GM21825 (cell line): ENCODE measurements around the gene ARHGEF39.

Experiments
- ATAC-seq: cut with Tn5 transposase; IDR thresholded peaks from one replicate; pipeline ENCODE4 v1.9.1; 2021; ENCODE audit warnings: mild to moderate bottlenecking, moderate library complexity; ENCODE audit not compliant: unreplicated experiment

Gene ARHGEF39

DNA sequence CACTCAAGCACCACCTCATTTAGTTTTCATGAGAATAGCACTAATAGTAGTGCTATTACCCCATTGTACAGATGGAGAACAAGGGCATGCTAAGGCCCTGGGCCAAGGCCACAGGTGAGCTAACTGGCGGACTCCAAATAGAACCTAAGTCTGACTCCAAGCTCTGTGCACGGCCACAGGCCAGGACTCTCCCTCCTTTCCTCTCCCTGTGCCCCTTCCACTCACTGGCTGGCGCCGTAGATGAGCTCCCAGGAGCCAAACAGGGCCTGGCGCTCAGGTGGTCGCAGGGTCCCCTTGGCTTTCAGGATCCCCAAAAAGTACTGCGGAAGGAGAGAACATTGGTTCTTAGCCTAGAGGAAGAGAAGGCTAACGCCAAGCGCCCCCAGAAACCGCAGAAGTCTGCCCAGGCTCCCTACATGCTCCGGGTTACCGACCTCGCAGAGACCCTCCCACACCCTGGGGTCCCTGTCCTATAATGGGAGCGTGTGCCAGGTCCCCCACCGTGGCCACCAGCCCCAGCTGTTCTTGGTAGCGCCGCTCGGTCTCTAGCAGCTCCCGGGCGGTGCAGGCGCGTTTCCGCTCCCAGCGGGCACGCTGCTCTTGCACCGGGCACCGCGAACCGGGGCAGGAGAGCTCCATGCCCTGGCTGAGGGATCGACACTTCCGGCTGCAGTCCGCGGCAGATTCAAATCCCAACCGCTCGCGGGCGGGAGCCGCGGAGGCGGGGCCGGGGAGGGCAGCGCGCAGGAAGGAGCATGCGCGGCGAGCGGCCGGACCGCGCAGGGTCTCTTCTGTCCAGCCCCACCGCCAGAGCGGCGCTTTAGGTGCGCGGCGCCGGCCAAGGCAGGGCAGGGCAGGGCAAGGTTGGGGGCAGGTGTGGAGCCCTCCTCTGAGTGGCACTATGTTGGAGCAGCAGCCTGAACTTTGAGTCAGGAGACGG lies at the start of gene ARHGEF39:
Gene ARHGEF39 (minus strand): TSS at position 665 of the 940 bp plus-strand sequence. CDS start 26 bp downstream, at position 639.
- ATAC-seq = peak; percentile 67

DNA sequence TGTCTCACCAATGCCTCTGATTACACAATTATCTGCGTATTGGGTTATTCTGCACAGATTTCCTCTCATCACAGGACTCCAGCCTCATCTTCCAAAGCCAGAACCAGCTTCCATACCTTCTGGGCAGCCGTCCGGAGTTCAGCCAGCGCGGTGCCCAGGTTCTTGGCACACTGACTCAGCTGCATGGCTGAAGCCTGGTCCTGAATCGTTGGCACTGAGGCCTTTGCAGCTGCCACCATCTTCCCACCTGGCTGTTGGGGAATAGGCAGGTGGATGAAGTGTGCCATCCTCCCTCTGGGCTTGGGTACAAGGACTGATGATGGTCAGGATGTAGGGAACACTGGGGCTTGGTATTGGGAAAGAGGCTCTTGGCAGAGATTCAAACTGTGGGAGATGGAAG lies 49.1 kb upstream of the ARHGEF39 start:
- ATAC-seq = no peak

DNA sequence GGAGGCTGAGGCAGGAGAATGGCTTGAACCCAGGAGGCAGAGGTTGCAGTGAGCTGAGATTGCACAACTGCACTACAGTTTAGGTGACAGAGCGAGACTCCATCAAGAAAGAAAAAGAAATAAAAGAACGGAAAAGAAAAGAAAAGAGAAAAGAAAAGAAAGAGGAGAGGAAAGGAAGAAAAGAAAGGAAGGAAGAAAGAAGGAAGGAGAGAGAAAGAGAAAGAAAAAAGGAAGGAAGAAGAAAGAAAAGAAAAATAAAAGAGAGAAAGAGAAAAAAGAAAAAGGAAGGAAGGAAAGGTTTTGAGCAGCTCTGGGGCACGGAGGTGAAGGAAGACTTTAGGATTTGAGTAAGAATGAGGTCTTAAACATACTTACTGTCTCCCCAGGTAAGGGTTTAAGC lies 48.6 kb upstream of the ARHGEF39 start:
- no peak for ATAC-seq

GRCh38 chr9:35712762-35713400 lies 47.9 kb upstream of the ARHGEF39 start:
- ATAC-seq = no peak

GRCh38 chr9:35711501-35712428 lies 46.8 kb upstream of the ARHGEF39 start:
- ATAC-seq = no peak

- ATAC-seq = no peak
Observed at GRCh38 chr9:35710818-35711500, 46.0 kb upstream of the ARHGEF39 start.

GRCh38 chr9:35708146-35708545 lies 43.2 kb upstream of the ARHGEF39 start:
- ATAC-seq = no peak

- no peak for ATAC-seq
Observed at GRCh38 chr9:35706951-35707350, 42.0 kb upstream of the ARHGEF39 start.

GRCh38 chr9:35705836-35706430 lies 40.9 kb upstream of the ARHGEF39 start:
- ATAC-seq = no peak

DNA sequence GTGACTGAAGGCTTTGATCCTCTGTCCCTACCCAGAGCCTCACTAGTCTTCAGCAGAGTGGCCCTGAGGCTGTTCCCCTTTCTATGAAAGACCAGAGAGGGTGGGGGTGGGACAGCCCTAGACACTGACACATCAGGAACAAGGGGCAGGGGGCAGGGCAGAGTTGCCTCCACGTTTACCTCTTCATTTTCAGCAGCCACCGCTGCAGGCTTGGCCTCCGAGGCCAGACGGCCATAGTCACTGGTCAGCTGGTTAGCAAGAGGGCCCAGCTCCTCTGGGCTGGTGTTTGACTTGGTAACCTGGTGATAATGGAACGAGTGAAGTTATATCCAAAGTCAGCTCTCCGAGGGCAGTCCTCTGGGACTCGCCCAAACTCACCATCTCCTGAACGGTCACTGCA lies 40.4 kb upstream of the ARHGEF39 start:
- ATAC-seq = no peak

DNA sequence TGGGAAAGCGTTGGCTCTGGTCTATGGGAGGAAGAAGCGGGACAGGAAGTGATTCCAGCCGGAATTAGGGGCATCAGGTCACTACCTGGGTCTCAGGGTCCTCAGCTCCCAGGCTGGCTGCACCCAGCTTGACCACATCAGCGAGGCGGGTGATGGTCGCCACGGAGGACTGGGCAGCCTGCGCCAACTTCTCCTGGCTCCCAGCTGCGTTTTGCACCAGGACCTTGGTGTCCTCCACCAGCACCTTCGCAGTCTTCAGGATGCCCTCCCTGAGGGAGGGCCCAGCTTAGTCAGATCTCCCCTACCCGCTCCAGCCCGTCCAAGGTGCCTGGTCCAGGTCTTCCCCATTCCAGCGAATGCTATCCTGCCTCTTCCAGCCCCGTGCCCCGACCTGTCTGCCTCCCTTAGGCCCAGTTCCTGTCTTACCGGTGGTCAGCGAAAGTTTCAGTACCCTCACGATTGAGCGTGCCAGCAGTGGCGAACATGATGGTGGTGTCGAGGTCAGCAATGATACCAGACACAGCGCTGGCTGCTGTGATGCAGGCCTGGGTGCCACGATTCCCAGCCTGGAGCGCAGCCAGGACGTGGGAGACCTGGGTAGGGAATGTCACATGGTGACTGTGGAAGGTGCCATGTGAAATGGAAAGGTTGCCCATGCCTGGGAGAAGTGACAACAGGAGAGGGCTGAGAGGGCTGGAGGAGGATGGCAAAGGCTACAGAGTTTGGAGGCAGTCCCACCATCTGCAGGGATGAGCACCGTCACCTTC lies 39.1 kb upstream of the ARHGEF39 start:
- no peak for ATAC-seq

DNA sequence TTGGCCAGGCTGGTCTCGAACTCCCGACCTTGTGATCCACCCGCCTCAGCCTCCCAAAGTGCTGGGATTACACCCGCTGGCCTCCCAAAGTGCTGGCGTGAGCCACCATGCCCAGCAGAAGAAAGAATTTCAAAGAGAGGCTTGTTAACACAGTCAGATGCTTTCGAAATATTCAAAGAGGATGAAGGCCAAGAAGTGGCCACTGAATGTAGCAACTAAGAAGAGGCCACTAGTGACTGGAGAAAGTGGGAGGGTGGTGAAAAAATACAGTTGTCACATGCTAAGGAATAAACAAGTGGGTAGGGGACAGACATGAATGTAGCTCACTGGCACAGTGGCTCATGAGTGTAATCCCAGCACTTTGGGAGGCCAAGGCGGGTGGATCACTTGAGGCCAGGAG lies 37.7 kb upstream of the ARHGEF39 start:
- no peak for ATAC-seq

DNA sequence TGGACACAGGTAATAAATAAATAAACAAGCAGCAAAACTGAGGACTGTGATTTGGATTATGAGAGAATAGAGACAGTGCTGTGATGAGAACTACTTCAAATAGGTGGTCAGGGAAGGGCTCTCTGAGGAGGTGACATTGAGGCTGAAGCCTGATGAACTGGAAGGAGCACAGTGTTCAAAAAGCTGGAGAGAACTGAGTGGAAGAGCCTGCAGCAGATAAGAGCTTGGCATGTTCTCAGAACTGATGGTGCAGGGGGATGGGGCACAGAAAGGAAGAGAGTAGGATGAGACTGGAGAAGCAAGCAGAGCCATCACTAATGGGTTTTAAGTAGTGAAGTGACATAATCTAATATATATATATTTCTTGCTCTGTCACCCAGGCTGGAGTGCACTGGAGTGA lies 35.9 kb upstream of the ARHGEF39 start:
- ATAC-seq = no peak

- ATAC-seq = no peak
Observed at GRCh38 chr9:35700031-35700430, 35.0 kb upstream of the ARHGEF39 start.

DNA sequence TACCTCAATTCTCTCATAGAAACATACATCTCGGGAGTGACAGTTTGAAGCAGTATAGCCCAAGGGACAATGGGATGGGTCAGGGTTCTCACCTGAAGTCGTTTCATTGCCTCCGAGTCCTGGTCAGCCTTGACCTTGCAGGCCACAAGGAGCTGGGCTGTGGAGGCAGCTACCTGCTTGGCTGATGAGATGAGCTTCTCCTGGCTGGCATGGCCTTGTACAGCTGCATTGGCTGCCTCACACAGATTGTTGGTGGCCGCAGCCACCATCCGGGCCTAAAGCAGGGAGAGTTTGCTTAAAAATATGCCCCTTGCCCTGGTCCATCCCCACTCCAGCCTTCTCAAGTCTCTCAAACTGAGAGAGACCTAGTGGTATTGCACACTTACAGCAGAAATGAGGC lies 33.2 kb upstream of the ARHGEF39 start:
- ATAC-seq = no peak

DNA sequence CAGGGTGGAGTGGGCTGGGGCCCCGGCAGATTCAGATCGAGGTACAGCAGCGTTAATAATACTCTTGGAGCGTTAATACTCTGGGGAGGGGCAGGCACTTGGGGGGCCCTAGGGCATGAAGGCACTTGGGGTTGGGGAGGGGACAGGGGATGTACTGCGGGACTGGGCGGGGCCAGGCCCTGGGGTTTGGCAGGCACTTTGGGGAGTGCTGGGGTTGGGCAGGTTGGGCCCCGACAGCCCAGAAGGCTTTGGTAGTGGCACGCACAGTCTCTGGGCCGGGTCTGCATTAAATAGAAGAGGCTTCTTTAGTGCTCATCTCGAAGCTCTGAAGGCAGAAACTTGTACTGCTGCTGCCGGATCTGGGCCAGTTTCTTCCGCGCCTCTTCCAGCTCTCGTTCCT lies 32.5 kb upstream of the ARHGEF39 start:
- no peak for ATAC-seq

- ATAC-seq = peak; percentile 82
Observed at GRCh38 chr9:35696520-35697215, 31.7 kb upstream of the ARHGEF39 start.

- no peak for ATAC-seq
Observed at GRCh38 chr9:35695943-35696401, 31.0 kb upstream of the ARHGEF39 start.
